ENCODE data around the gene LSMEM2. TPM values are rescaled to one million over a fixed set of nuclear protein-coding genes. Genes with fewer than 3 reads are reported as not detected.

LSMEM2 gene
- total and polyA plus RNA-seq, 9 of the 15 experiments (the other 6 are each of a cell fraction or from before 2014, with no cell fraction given), result not detected

DNA sequence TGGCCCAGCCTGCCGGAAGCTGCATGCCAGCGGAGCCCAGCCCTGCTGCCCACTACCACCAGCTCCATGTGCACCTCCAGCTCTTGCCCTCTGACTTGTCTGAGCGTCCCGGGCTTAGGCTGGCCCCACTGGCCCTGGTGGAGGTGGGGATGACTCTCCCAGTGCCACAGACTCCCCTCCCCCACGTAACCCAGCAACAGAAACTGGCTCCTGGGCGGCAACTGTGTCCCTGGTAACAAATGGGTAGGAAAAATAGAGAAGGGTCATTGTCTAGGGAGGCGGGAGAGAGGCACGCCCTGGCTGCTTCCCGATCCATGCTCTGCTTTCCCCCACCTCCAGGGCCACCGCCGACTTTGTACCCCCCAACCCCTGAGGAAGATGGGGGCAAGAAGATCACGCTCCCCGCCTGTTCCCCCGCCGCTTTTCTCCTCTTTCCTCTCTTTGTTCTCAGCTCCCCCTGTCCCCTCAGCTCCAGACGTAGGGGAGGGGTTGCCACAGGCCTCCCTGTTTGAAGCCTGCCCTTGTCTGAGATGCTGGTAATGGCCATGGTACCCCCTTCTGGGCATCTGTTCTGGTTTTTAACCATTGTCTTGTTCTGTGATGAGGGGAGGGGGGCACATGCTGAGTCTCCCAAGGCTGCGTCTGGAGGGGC lies 20.7 kb upstream of the LSMEM2 start:
- Histone ChIP-seq H3K79me2 (ENCODE audit: control insufficient read depth, insufficient read depth, low read length) (peaks cover 3% of the 10 kb centered on the region; the same call in 1 of the 3 replicates), H3K36me3 (ENCODE audit: control insufficient read depth, insufficient read depth, low read length) (peaks cover 26% of the 10 kb centered on the region; the same call in 2 of the 3 replicates), H2AFZ (ENCODE audit: low read depth, low read length) (no peak overlapping the region), H3K9me1 (ENCODE audit: control insufficient read depth, insufficient read depth, low read length) (no peaks in the 10 kb centered on the region), H3K9ac (ENCODE audit: insufficient read depth in 1 of 2, low read depth in 2 of 2, low read length in 2 of 2) (no peak overlapping the region; a peak in 1 of 4 replicates), H3K27me3 (ENCODE audit: control insufficient read depth in 2 of 2, insufficient read depth in 2 of 2, low read length in 2 of 2) (no peaks in the 10 kb centered on the region), H4K20me1 (replicated peaks; ENCODE audit: control insufficient read depth, insufficient read depth, low read length) (no peaks in the 10 kb centered on the region), H3K9me3 (replicated peaks; ENCODE audit: control insufficient read depth, insufficient read depth, low read depth, low read length) (peaks cover 4% of the 10 kb centered on the region; the same call in 1 of the 2 replicates), H3K27ac (ENCODE audit: extremely low read depth, low read depth, low read length) (no peak overlapping the region), H3K4me3 (no peak overlapping the region), H3K4me2 (ENCODE audit: insufficient read depth, low read length) (no peak overlapping the region), H3K4me1 (replicated peaks in 1 of 2; ENCODE audit: control insufficient read depth in 2 of 2, insufficient read depth in 2 of 2, low read length in 2 of 2) (peaks cover 3 to 27% of the 10 kb centered on the region in 2 experiments; a peak in 4 of 5 replicates)
- ATAC-seq (no peak), FAIRE-seq (no peak), DNase-seq (ENCODE audit: extremely low read depth in 1 of 4, low spot score in 3 of 4) (no peak)
- 97% methylated on average over 7 of the region's 17 CpGs for WGBS (ENCODE audit: insufficient coverage, low coverage, missing lambda C conversion rate)
- TF ChIP-seq FOXM1 (IDR thresholded peaks at IDR 0.05; ENCODE audit: low read depth), result no peak
- no peak for TF ChIP-seq FOXM1 (CRISPR knock-in tag; IDR thresholded peaks at IDR 0.05; ENCODE audit: low read depth)
- TF ChIP-seq ZNF224 (CRISPR knock-in tag; IDR thresholded peaks at IDR 0.05), result no peak
- TF ChIP-seq, protein P1, sequence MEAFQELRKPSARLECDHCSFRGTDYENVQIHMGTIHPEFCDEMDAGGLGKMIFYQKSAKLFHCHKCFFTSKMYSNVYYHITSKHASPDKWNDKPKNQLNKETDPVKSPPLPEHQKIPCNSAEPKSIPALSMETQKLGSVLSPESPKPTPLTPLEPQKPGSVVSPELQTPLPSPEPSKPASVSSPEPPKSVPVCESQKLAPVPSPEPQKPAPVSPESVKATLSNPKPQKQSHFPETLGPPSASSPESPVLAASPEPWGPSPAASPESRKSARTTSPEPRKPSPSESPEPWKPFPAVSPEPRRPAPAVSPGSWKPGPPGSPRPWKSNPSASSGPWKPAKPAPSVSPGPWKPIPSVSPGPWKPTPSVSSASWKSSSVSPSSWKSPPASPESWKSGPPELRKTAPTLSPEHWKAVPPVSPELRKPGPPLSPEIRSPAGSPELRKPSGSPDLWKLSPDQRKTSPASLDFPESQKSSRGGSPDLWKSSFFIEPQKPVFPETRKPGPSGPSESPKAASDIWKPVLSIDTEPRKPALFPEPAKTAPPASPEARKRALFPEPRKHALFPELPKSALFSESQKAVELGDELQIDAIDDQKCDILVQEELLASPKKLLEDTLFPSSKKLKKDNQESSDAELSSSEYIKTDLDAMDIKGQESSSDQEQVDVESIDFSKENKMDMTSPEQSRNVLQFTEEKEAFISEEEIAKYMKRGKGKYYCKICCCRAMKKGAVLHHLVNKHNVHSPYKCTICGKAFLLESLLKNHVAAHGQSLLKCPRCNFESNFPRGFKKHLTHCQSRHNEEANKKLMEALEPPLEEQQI (IDR thresholded peaks at IDR 0.05), result no peak
- TF ChIP-seq, protein P2, sequence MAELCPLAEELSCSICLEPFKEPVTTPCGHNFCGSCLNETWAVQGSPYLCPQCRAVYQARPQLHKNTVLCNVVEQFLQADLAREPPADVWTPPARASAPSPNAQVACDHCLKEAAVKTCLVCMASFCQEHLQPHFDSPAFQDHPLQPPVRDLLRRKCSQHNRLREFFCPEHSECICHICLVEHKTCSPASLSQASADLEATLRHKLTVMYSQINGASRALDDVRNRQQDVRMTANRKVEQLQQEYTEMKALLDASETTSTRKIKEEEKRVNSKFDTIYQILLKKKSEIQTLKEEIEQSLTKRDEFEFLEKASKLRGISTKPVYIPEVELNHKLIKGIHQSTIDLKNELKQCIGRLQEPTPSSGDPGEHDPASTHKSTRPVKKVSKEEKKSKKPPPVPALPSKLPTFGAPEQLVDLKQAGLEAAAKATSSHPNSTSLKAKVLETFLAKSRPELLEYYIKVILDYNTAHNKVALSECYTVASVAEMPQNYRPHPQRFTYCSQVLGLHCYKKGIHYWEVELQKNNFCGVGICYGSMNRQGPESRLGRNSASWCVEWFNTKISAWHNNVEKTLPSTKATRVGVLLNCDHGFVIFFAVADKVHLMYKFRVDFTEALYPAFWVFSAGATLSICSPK (IDR thresholded peaks at IDR 0.05; ENCODE audit: borderline replicate concordance), result no peak
- TF ChIP-seq HDAC3 (IDR thresholded peaks at IDR 0.05; ENCODE audit: borderline replicate concordance, partially characterized antibody), result no peak
- no peak for TF ChIP-seq MAFG (tag; conservative IDR thresholded peaks at IDR 0.05)
- TF ChIP-seq RBM15 (IDR thresholded peaks at IDR 0.05; ENCODE audit: insufficient read depth, low read length), result no peak
- TF ChIP-seq CSDE1 (IDR thresholded peaks at IDR 0.05), result no peak
- TF ChIP-seq, protein P3, sequence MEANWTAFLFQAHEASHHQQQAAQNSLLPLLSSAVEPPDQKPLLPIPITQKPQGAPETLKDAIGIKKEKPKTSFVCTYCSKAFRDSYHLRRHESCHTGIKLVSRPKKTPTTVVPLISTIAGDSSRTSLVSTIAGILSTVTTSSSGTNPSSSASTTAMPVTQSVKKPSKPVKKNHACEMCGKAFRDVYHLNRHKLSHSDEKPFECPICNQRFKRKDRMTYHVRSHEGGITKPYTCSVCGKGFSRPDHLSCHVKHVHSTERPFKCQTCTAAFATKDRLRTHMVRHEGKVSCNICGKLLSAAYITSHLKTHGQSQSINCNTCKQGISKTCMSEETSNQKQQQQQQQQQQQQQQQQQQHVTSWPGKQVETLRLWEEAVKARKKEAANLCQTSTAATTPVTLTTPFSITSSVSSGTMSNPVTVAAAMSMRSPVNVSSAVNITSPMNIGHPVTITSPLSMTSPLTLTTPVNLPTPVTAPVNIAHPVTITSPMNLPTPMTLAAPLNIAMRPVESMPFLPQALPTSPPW (CRISPR knock-in tag; IDR thresholded peaks at IDR 0.05), result no peak
- in situ Hi-C loops (cut with MboI), result no loop called here
- CTCF ChIA-PET (ENCODE audit: low intra/inter-chr PET ratio), result no interaction called here
- intact Hi-C loops (cut with micrococcal nuclease), result no loop called here
- BruUV-seq (replicated peaks), result no TSS peak
- POLR2A ChIA-PET, result no interaction called here
